Neural cell (in vitro differentiated cells): ENCODE measurements around the gene ADGRB2. TPM values are rescaled to one million over a fixed set of nuclear protein-coding genes. Genes with fewer than 3 reads are reported as not detected.

ENCODE experiments used
- H2AFZ ChIP-seq: fragments of 200-600, 300-800 bp; sonication (generic), shearing (Covaris generic); 2 replicates; pipeline ENCODE4 v1.6.0; 2014; ENCODE audit warnings: low read depth, mild to moderate bottlenecking, antibody characterized with exemption, low read length, moderate library complexity
- H3F3A ChIP-seq: fragments of 200-600 bp; shearing (Covaris generic); 2 replicates; pipeline ENCODE4 v1.6.1; 2016; ENCODE audit warnings: mild to moderate bottlenecking, moderate library complexity, mixed read lengths, antibody characterized with exemption, low read length; ENCODE audit not compliant: insufficient read depth, poor library complexity, severe bottlenecking
- H3K27ac ChIP-seq: fragments of 200-600, 300-800 bp; sonication (generic), shearing (Covaris generic); 2 replicates; pipeline ENCODE4 v1.5.1; 2014; ENCODE audit warnings: mild to moderate bottlenecking, low read length, moderate library complexity
- H3K27me3 ChIP-seq: fragments of 300-800, 200-600 bp; sonication (generic), shearing (Covaris generic); 2 replicates; pipeline ENCODE4 v1.6.0; 2014; ENCODE audit warnings: mild to moderate bottlenecking, low read depth, low read length, moderate library complexity; ENCODE audit not compliant: insufficient read depth
- H3K36me3 ChIP-seq: fragments of 300-800, 200-600 bp; sonication (generic), shearing (Covaris generic); 2 replicates; pipeline ENCODE4 v1.5.1; 2014; ENCODE audit warnings: mild to moderate bottlenecking, antibody characterized with exemption, low read length, moderate library complexity; ENCODE audit not compliant: insufficient read depth
- H3K4me2 ChIP-seq: fragments of 300-800, 200-600 bp; sonication (generic), shearing (Covaris generic); 2 replicates; pipeline ENCODE4 v1.6.0; 2014; ENCODE audit warnings: mild to moderate bottlenecking, low read length
- H3K4me3 ChIP-seq: fragments of 300-800, 200-600 bp; sonication (generic), shearing (Covaris generic); 2 replicates; pipeline ENCODE4 v1.5.1; 2014; ENCODE audit warnings: mild to moderate bottlenecking, low read length, moderate library complexity
- H3K79me2 ChIP-seq: fragments of 200-600 bp; shearing (Covaris generic); replicated peaks from 2 replicates; pipeline ENCODE4 v1.6.0; 2014; ENCODE audit warnings: mild to moderate bottlenecking, low read length, moderate library complexity; ENCODE audit not compliant: insufficient read depth
- H3K9ac ChIP-seq: fragments of 300-800, 200-600 bp; sonication (generic), shearing (Covaris generic); 2 replicates; pipeline ENCODE4 v1.6.1; 2016; ENCODE audit warnings: mild to moderate bottlenecking, low read length, mixed read lengths
- H3K9me2 ChIP-seq: fragments of 200-600 bp; shearing (Covaris generic); 2 replicates; pipeline ENCODE4 v1.6.1; 2016; ENCODE audit warnings: mild to moderate bottlenecking, low read length, mixed read lengths; ENCODE audit not compliant: insufficient read depth
- H3K9me3 ChIP-seq: fragments of 200-600, 300-800 bp; sonication (generic), shearing (Covaris generic); 2 replicates; pipeline ENCODE4 v1.6.1; 2016; ENCODE audit warnings: mild to moderate bottlenecking, mixed run types, low read length, moderate library complexity, mixed read lengths
- H4K20me1 ChIP-seq: fragments of 200-600 bp; shearing (Covaris generic); 2 replicates; pipeline ENCODE4 v1.6.1; 2016; ENCODE audit warnings: mild to moderate bottlenecking, mixed run types; ENCODE audit not compliant: insufficient read depth
- CTCF ChIP-seq: fragments of 450-650 bp; IDR thresholded peaks from 2 replicates; pipeline ENCODE4 v1.5.1; 2014; ENCODE audit warnings: antibody characterized with exemption, mild to moderate bottlenecking, moderate library complexity; ENCODE audit not compliant: poor library complexity, severe bottlenecking
- EP300 ChIP-seq: fragments of 450-650 bp; conservative IDR thresholded peaks from 2 replicates; pipeline ENCODE4 v1.6.1; 2014; ENCODE audit warnings: antibody characterized with exemption, mild to moderate bottlenecking, moderate library complexity; ENCODE audit not compliant: poor library complexity, severe bottlenecking
- EZH2 ChIP-seq: fragments of 200-600, 300-800 bp; shearing (Covaris generic), sonication (generic); IDR thresholded peaks from 2 replicates; pipeline ENCODE4 v1.6.1; 2014; ENCODE audit warnings: antibody characterized with exemption, low read length, borderline replicate concordance, mild to moderate bottlenecking; ENCODE audit not compliant: insufficient read depth, poor library complexity, severe bottlenecking
- MXI1 ChIP-seq: fragments of 450-650 bp; conservative IDR thresholded peaks from 2 replicates; pipeline ENCODE4 v1.6.1; 2014; ENCODE audit warnings: antibody characterized with exemption, mild to moderate bottlenecking; ENCODE audit not compliant: poor library complexity, severe bottlenecking
- POLR2AphosphoS5 ChIP-seq: IDR thresholded peaks from 2 replicates; pipeline ENCODE4 v1.6.1; 2012
- RAD21 ChIP-seq: fragments of 450-650 bp; conservative IDR thresholded peaks from 2 replicates; pipeline ENCODE4 v1.6.1; 2014; ENCODE audit warnings: antibody characterized with exemption, mild to moderate bottlenecking, moderate library complexity
- SMC3 ChIP-seq: fragments of 450-650 bp; conservative IDR thresholded peaks from 2 replicates; pipeline ENCODE4 v1.6.1; 2014; ENCODE audit warnings: antibody characterized with exemption, mild to moderate bottlenecking, moderate library complexity; ENCODE audit not compliant: poor library complexity
- TAF1 ChIP-seq: IDR thresholded peaks from 2 replicates; pipeline ENCODE4 v1.6.1; 2012; ENCODE audit warnings: low read depth
- polyA plus RNA-seq: library from polyadenylated mRNA; depleted of rRNA; stranded (reverse); fragments of >200 nt; gene quantifications from 2 replicates; pipeline ENCODE4 v1.2.3, GENCODE V29; 2014
- TF ChIP-seq, protein P1 (sequence below): IDR thresholded peaks from 2 replicates; pipeline ENCODE4 v1.6.1; 2012; ENCODE audit warnings: borderline replicate concordance

Gene ADGRB2
- polyA plus RNA-seq, 1 donor from 2014 or later, result 45.0 TPM

GRCh38 chr1:31768939-31769704, 5.0 kb upstream of the ADGRB2 start:
- H3K27me3 ChIP-seq, result peaks cover 34% of the 10 kb centered on the region
- H3K4me3 ChIP-seq, result no peak overlapping the region
- H3K9me2 ChIP-seq, result no peaks in the 10 kb centered on the region
- no peaks in the 10 kb centered on the region for H3K9me3 ChIP-seq
- TF ChIP-seq EP300 (no peak), POLR2AphosphoS5 (no peak), EZH2 (no peak), TAF1 (no peak), SMC3 (no peak), MXI1 (no peak), CTCF (no peak), RAD21 (no peak)
- TF ChIP-seq, protein P1, sequence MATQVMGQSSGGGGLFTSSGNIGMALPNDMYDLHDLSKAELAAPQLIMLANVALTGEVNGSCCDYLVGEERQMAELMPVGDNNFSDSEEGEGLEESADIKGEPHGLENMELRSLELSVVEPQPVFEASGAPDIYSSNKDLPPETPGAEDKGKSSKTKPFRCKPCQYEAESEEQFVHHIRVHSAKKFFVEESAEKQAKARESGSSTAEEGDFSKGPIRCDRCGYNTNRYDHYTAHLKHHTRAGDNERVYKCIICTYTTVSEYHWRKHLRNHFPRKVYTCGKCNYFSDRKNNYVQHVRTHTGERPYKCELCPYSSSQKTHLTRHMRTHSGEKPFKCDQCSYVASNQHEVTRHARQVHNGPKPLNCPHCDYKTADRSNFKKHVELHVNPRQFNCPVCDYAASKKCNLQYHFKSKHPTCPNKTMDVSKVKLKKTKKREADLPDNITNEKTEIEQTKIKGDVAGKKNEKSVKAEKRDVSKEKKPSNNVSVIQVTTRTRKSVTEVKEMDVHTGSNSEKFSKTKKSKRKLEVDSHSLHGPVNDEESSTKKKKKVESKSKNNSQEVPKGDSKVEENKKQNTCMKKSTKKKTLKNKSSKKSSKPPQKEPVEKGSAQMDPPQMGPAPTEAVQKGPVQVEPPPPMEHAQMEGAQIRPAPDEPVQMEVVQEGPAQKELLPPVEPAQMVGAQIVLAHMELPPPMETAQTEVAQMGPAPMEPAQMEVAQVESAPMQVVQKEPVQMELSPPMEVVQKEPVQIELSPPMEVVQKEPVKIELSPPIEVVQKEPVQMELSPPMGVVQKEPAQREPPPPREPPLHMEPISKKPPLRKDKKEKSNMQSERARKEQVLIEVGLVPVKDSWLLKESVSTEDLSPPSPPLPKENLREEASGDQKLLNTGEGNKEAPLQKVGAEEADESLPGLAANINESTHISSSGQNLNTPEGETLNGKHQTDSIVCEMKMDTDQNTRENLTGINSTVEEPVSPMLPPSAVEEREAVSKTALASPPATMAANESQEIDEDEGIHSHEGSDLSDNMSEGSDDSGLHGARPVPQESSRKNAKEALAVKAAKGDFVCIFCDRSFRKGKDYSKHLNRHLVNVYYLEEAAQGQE, result no peak
- H3F3A ChIP-seq, result no peaks in the 10 kb centered on the region
- no peaks in the 10 kb centered on the region for H3K36me3 ChIP-seq
- H3K27ac ChIP-seq, result no peak overlapping the region
- no peaks in the 10 kb centered on the region for H3K79me2 ChIP-seq
- H3K4me2 ChIP-seq, result no peak overlapping the region
- H4K20me1 ChIP-seq, result no peaks in the 10 kb centered on the region
- H2AFZ ChIP-seq, result no peak overlapping the region
- H3K9ac ChIP-seq, result no peak overlapping the region

GRCh38 chr1:31768407-31768907, 4.3 kb upstream of the ADGRB2 start:
- H3K4me2 ChIP-seq, result no peak overlapping the region
- H3K4me3 ChIP-seq, result no peak overlapping the region
- TF ChIP-seq RAD21 (no peak), MXI1 (no peak), SMC3 (no peak), CTCF (no peak), EP300 (no peak), TAF1 (no peak), EZH2 (no peak), POLR2AphosphoS5 (no peak)
- TF ChIP-seq, protein P1, result no peak
- H3K27me3 ChIP-seq, result peaks cover 27% of the 10 kb centered on the region
- no peak overlapping the region for H2AFZ ChIP-seq
- no peaks in the 10 kb centered on the region for H3K9me2 ChIP-seq
- no peaks in the 10 kb centered on the region for H3K79me2 ChIP-seq
- no peaks in the 10 kb centered on the region for H3K9me3 ChIP-seq
- no peaks in the 10 kb centered on the region for H4K20me1 ChIP-seq
- H3F3A ChIP-seq, result no peaks in the 10 kb centered on the region
- H3K27ac ChIP-seq, result no peak overlapping the region
- H3K9ac ChIP-seq, result no peak overlapping the region
- H3K36me3 ChIP-seq, result no peaks in the 10 kb centered on the region
